ENCODE data around the gene NCOA1.

- TF ChIP-seq JUND (IDR thresholded peaks at IDR 0.05; ENCODE audit: low read depth, low read length): no peak
- TF ChIP-seq HDAC2 (IDR thresholded peaks at IDR 0.05): no peak
- TF ChIP-seq SPI1 (IDR thresholded peaks at IDR 0.05; ENCODE audit: borderline replicate concordance, insufficient read depth, low read depth, low read length): no peak
- TF ChIP-seq MYC (IDR thresholded peaks at IDR 0.05; ENCODE audit: insufficient read depth, insufficient read length, insufficient replicate concordance, low read length, severe bottlenecking): no peak
- no peak for TF ChIP-seq TAF1 (IDR thresholded peaks at IDR 0.05; ENCODE audit: borderline replicate concordance, low read depth, low read length)
- no peak for TF ChIP-seq CBX3 (IDR thresholded peaks at IDR 0.05; ENCODE audit: borderline replicate concordance, low read depth)
- TF ChIP-seq KDM1A (IDR thresholded peaks at IDR 0.05; ENCODE audit: borderline replicate concordance): no peak
Observed at GRCh38 chr2:24507549-24507948, 16.5 kb downstream of the NCOA1 start.

Data from GM12878 (cell line).